ENCODE results near the gene PRIM2.
"Not testable (repeated sequence)": the region's sequence is repeated elsewhere in the genome, so short reads cannot be mapped to it uniquely, and the experiment has no call there.

PRIM2 gene

GRCh38 chr6:57306273-57306672, 11.2 kb upstream of the PRIM2 start:
- H3K4me3 ChIP-seq (ENCODE audit: low read length) = no peak overlapping the region
- no peak for DNase-seq (ENCODE audit: low read depth, low spot score)

GRCh38 chr6:57307850-57308249, 9.6 kb upstream of the PRIM2 start:
- no peak for DNase-seq (ENCODE audit: low read depth, low spot score)
- H3K4me3 ChIP-seq (ENCODE audit: low read length) = no peak overlapping the region

- H3K4me3 ChIP-seq (ENCODE audit: low read length) = not testable (repeated sequence)
These were observed 8.7 kb upstream of the PRIM2 start for GRCh38 chr6:57308755-57309154.

GRCh38 chr6:57310095-57310816, 7.2 kb upstream of the PRIM2 start:
- DNase-seq (ENCODE audit: low read depth, low spot score); H3K4me3 ChIP-seq (ENCODE audit: low read length): not testable (repeated sequence)

More at GRCh38 chr6:57308755-57309154, 8.7 kb upstream of the PRIM2 start:
- DNase-seq (ENCODE audit: low read depth, low spot score) = not testable (repeated sequence)

GRCh38 chr6:57310817-57311157, 6.6 kb upstream of the PRIM2 start:
- no peak overlapping the region for H3K4me3 ChIP-seq (ENCODE audit: low read length)
- no peak for DNase-seq (ENCODE audit: low read depth, low spot score)

- DNase-seq (ENCODE audit: low read depth, low spot score); H3K4me3 ChIP-seq (ENCODE audit: low read length): not testable (repeated sequence)
These were observed 6.0 kb upstream of the PRIM2 start for GRCh38 chr6:57311300-57312003.

- DNase-seq (ENCODE audit: low read depth, low spot score) = no peak
These were observed 5.5 kb upstream of the PRIM2 start for GRCh38 chr6:57312004-57312345.

GRCh38 chr6:57313009-57313408, 4.4 kb upstream of the PRIM2 start:
- no peak overlapping the region for H3K4me3 ChIP-seq (ENCODE audit: low read length)
- no peak for DNase-seq (ENCODE audit: low read depth, low spot score)

More at GRCh38 chr6:57312004-57312345, 5.5 kb upstream of the PRIM2 start:
- H3K4me3 ChIP-seq (ENCODE audit: low read length) = no peak overlapping the region

- DNase-seq (ENCODE audit: low read depth, low spot score) = no peak
- no peak overlapping the region for H3K4me3 ChIP-seq (ENCODE audit: low read length)
These were observed 3.5 kb upstream of the PRIM2 start for GRCh38 chr6:57313711-57314471.

- no peak for DNase-seq (ENCODE audit: low read depth, low spot score)
- no peak overlapping the region for H3K4me3 ChIP-seq (ENCODE audit: low read length)
These were observed 2.3 kb upstream of the PRIM2 start for GRCh38 chr6:57315111-57315510.

- DNase-seq (ENCODE audit: low read depth, low spot score) = no peak
- no peak overlapping the region for H3K4me3 ChIP-seq (ENCODE audit: low read length)
These were observed 1.6 kb upstream of the PRIM2 start for GRCh38 chr6:57315851-57316250.

GRCh38 chr6:57316581-57317059, 810 bp upstream of the PRIM2 start:
- peak; percentile 91 for DNase-seq (ENCODE audit: low read depth, low spot score)
- peak overlapping the region; percentile 99 for H3K4me3 ChIP-seq (ENCODE audit: low read length)

- DNase-seq (ENCODE audit: low read depth, low spot score) = no peak
- H3K4me3 ChIP-seq (ENCODE audit: low read length) = no peak overlapping the region
These were observed 7.1 kb downstream of the PRIM2 start for GRCh38 chr6:57324538-57324937.

- no peak overlapping the region for H3K4me3 ChIP-seq (ENCODE audit: low read length)
- no peak for DNase-seq (ENCODE audit: low read depth, low spot score)
These were observed 9.9 kb downstream of the PRIM2 start for GRCh38 chr6:57327311-57327710.

- no peak for DNase-seq (ENCODE audit: low read depth, low spot score)
- H3K4me3 ChIP-seq (ENCODE audit: low read length) = no peak overlapping the region
These were observed 10.6 kb downstream of the PRIM2 start for GRCh38 chr6:57328074-57328473.

- DNase-seq (ENCODE audit: low read depth, low spot score) = no peak
These were observed 12.5 kb downstream of the PRIM2 start for GRCh38 chr6:57329933-57330332.

GRCh38 chr6:57342148-57342669, 24.8 kb downstream of the PRIM2 start:
- H3K4me3 ChIP-seq (ENCODE audit: low read length) = no peak overlapping the region
- no peak for DNase-seq (ENCODE audit: low read depth, low spot score)

More at GRCh38 chr6:57329933-57330332, 12.5 kb downstream of the PRIM2 start:
- H3K4me3 ChIP-seq (ENCODE audit: low read length) = no peak overlapping the region

GRCh38 chr6:57343342-57343741, 25.9 kb downstream of the PRIM2 start:
- DNase-seq (ENCODE audit: low read depth, low spot score); H3K4me3 ChIP-seq (ENCODE audit: low read length): not testable (repeated sequence)

GRCh38 chr6:57346715-57347114, 29.3 kb downstream of the PRIM2 start:
- not testable (repeated sequence) for DNase-seq (ENCODE audit: low read depth, low spot score); H3K4me3 ChIP-seq (ENCODE audit: low read length)

GRCh38 chr6:57347597-57347996, 30.2 kb downstream of the PRIM2 start:
- DNase-seq (ENCODE audit: low read depth, low spot score) = not testable (repeated sequence)

More at GRCh38 chr6:57347597-57347996, 30.2 kb downstream of the PRIM2 start:
- H3K4me3 ChIP-seq (ENCODE audit: low read length) = not testable (repeated sequence)

Measured in Jurkat, Clone E6-1 (cell line).